Loucy (cell line): ENCODE measurements around the gene TMIGD1.

Experiments used
- H2AFZ ChIP-seq: fragments of 200-600 bp; sonication (generic); 2 replicates; pipeline ENCODE4 v1.6.0; 2016; ENCODE audit warnings: antibody characterized with exemption, mild to moderate bottlenecking, low read length, moderate library complexity
- H3F3A ChIP-seq: fragments of 200-600 bp; 2 replicates; pipeline ENCODE4 v1.6.0; 2016; ENCODE audit warnings: antibody characterized with exemption, low read depth, mild to moderate bottlenecking
- H3K27me3 ChIP-seq: fragments of 200-600 bp; sonication (generic); 2 replicates; pipeline ENCODE4 v1.6.1; 2014; ENCODE audit warnings: low read length, mild to moderate bottlenecking; ENCODE audit not compliant: insufficient read depth, poor library complexity, severe bottlenecking
- H3K36me3 ChIP-seq: fragments of 200-600 bp; sonication (generic); 2 replicates; pipeline ENCODE4 v1.6.1; 2016; ENCODE audit warnings: low read length; ENCODE audit not compliant: insufficient read depth
- H3K4me1 ChIP-seq: fragments of 200-600 bp; sonication (generic); 2 replicates; pipeline ENCODE4 v1.5.1; 2014; ENCODE audit warnings: low read length, mild to moderate bottlenecking; ENCODE audit not compliant: insufficient read depth, poor library complexity, severe bottlenecking
- H3K4me2 ChIP-seq: fragments of 200-600 bp; sonication (generic); 2 replicates; pipeline ENCODE4 v1.6.0; 2014; ENCODE audit warnings: antibody characterized with exemption, low read length, low read depth, mild to moderate bottlenecking; ENCODE audit not compliant: poor library complexity, severe bottlenecking
- H3K4me3 ChIP-seq: fragments of 200-600 bp; sonication (generic); 2 replicates; pipeline ENCODE4 v1.5.1; 2014; ENCODE audit warnings: low read length, mild to moderate bottlenecking, mixed read lengths; ENCODE audit not compliant: poor library complexity, severe bottlenecking
- H3K79me2 ChIP-seq: fragments of 200-600 bp; sonication (generic); 2 replicates; pipeline ENCODE4 v1.6.1; 2014; ENCODE audit warnings: low read length; ENCODE audit not compliant: insufficient read depth
- H3K9ac ChIP-seq: fragments of 200-600 bp; sonication (generic); 2 replicates; pipeline ENCODE4 v1.6.0; 2014; ENCODE audit warnings: mild to moderate bottlenecking, low read depth, low read length, moderate library complexity; ENCODE audit not compliant: poor library complexity, severe bottlenecking
- H3K9me2 ChIP-seq: fragments of 200-600 bp; sonication (generic); replicated peaks from 2 replicates; pipeline ENCODE4 v1.6.1; 2016; ENCODE audit warnings: low read depth, low read length, mixed read lengths
- H3K9me3 ChIP-seq: fragments of 200-600 bp; sonication (generic); 2 replicates; pipeline ENCODE4 v1.6.1; 2014; ENCODE audit warnings: mild to moderate bottlenecking, antibody characterized with exemption, low read length, low read depth; ENCODE audit not compliant: insufficient read depth
- H4K20me1 ChIP-seq: fragments of 200-600 bp; sonication (generic); 2 replicates; pipeline ENCODE4 v1.6.0; 2014; ENCODE audit warnings: antibody characterized with exemption, low read length, mild to moderate bottlenecking; ENCODE audit not compliant: insufficient read depth, poor library complexity, severe bottlenecking
- CTCF ChIP-seq: fragments of 200-600 bp; sonication (generic); conservative IDR thresholded peaks from 2 replicates; pipeline ENCODE4 v1.5.1; 2014; ENCODE audit warnings: mild to moderate bottlenecking, antibody characterized with exemption, low read length
- EZH2phosphoT487 ChIP-seq: fragments of 200-600 bp; IDR thresholded peaks from 2 replicates; pipeline ENCODE4 v1.6.1; 2018; ENCODE audit warnings: antibody characterized with exemption, mild to moderate bottlenecking, moderate library complexity, borderline replicate concordance

TMIGD1 gene

GRCh38 chr17:30378825-30379302 is 45.0 kb upstream of the TMIGD1 start, which contains the start of gene CPD:
CPD (plus strand) TSS chr17:30378927; CDS start chr17:30378981, 54 bp downstream.
- H3K4me1 ChIP-seq = peaks cover 42% of the 10 kb centered on the region
- H3F3A ChIP-seq = peaks cover 2% of the 10 kb centered on the region; the same call in 1 of the 2 replicates
- TF ChIP-seq CTCF (no peak), EZH2phosphoT487 (no peak)
- H3K9ac ChIP-seq = peak within 1 kb of the TSS; percentile 75
- peaks cover 27% of the 10 kb centered on the region for H3K79me2 ChIP-seq
- H3K9me3 ChIP-seq = no peaks in the 10 kb centered on the region
- H2AFZ ChIP-seq = peak within 1 kb of the TSS; percentile 97
- H3K9me2 ChIP-seq = no peaks in the 10 kb centered on the region
- H3K4me2 ChIP-seq = peak within 1 kb of the TSS; percentile 74
- H3K4me3 ChIP-seq = peak within 1 kb of the TSS; percentile 74
- H3K27me3 ChIP-seq = no peaks in the 10 kb centered on the region
- peaks cover 25% of the 10 kb centered on the region for H4K20me1 ChIP-seq
- no peaks in the 10 kb centered on the region for H3K36me3 ChIP-seq

GRCh38 chr17:30378241-30378824 is 44.5 kb upstream of the TMIGD1 start:
- H3F3A ChIP-seq = peaks cover 2% of the 10 kb centered on the region; the same call in 1 of the 2 replicates
- peaks cover 37% of the 10 kb centered on the region for H3K4me1 ChIP-seq
- TF ChIP-seq EZH2phosphoT487 = no peak
- no peak for TF ChIP-seq CTCF
- no peaks in the 10 kb centered on the region for H3K9me2 ChIP-seq
- peak overlapping the region; percentile 74 for H3K4me3 ChIP-seq
- no peaks in the 10 kb centered on the region for H3K27me3 ChIP-seq
- peak overlapping the region; percentile 74 for H3K4me2 ChIP-seq
- peak overlapping the region; percentile 75 for H3K9ac ChIP-seq
- H2AFZ ChIP-seq = peak overlapping the region; percentile 97
- peaks cover 26% of the 10 kb centered on the region for H3K79me2 ChIP-seq
- no peaks in the 10 kb centered on the region for H3K9me3 ChIP-seq
- H4K20me1 ChIP-seq = peaks cover 25% of the 10 kb centered on the region
- no peaks in the 10 kb centered on the region for H3K36me3 ChIP-seq

- peaks cover 25% of the 10 kb centered on the region for H4K20me1 ChIP-seq
- H3K4me3 ChIP-seq = peak overlapping the region; percentile 74
- H3K27me3 ChIP-seq = no peaks in the 10 kb centered on the region
- H2AFZ ChIP-seq = peak overlapping the region; percentile 97
- TF ChIP-seq EZH2phosphoT487 (no peak), CTCF (no peak)
- peaks cover 31% of the 10 kb centered on the region for H3K4me1 ChIP-seq
- peak overlapping the region; percentile 74 for H3K4me2 ChIP-seq
- H3K9me3 ChIP-seq = no peaks in the 10 kb centered on the region
- no peak overlapping the region for H3K9ac ChIP-seq
- no peaks in the 10 kb centered on the region for H3K9me2 ChIP-seq
- peaks cover 23% of the 10 kb centered on the region for H3K79me2 ChIP-seq
- peaks cover 2% of the 10 kb centered on the region; the same call in 1 of the 2 replicates for H3F3A ChIP-seq
- no peaks in the 10 kb centered on the region for H3K36me3 ChIP-seq
Observed at GRCh38 chr17:30377574-30378240, 43.9 kb upstream of the TMIGD1 start.
